GM06990 (cell line): ENCODE data around the gene TRERF1.

ENCODE experiments used
- DNase-seq: peaks from one replicate; pipeline ENCODE4 v3.0.0-alpha.2; 2011; ENCODE audit not compliant: insufficient read length; ENCODE audit errors: extremely low read depth
- H3K27me3 ChIP-seq: replicated peaks from 2 replicates; pipeline ENCODE4 v1.6.0; 2011; ENCODE audit warnings: low read length; ENCODE audit not compliant: control insufficient read depth, insufficient read depth
- H3K36me3 ChIP-seq: 2 replicates; pipeline ENCODE4 v1.5.1; 2011; ENCODE audit warnings: low read length; ENCODE audit not compliant: control insufficient read depth, insufficient read depth
- H3K4me3 ChIP-seq: replicated peaks from 2 replicates; pipeline ENCODE4 v1.5.1; 2011; ENCODE audit warnings: low read depth, mild to moderate bottlenecking, control low read depth, low read length
- CTCF ChIP-seq: IDR thresholded peaks from 2 replicates; pipeline ENCODE4 v1.5.1; 2011; ENCODE audit warnings: low read length, control low read depth, mild to moderate bottlenecking, inconsistent platforms; ENCODE audit not compliant: insufficient read depth, poor library complexity, severe bottlenecking

TRERF1 gene

GRCh38 chr6:42462474-42462972, 10.8 kb upstream of the TRERF1 start:
- Histone ChIP-seq H3K36me3 (no peaks in the 10 kb centered on the region), H3K4me3 (no peak overlapping the region)
- TF ChIP-seq CTCF = no peak

GRCh38 chr6:42460883-42461282, 9.2 kb upstream of the TRERF1 start:
- no peak overlapping the region for H3K4me3 ChIP-seq
- no peaks in the 10 kb centered on the region for H3K36me3 ChIP-seq
- TF ChIP-seq CTCF = no peak
- DNase-seq = no peak
- no peaks in the 10 kb centered on the region for H3K27me3 ChIP-seq

More at GRCh38 chr6:42462474-42462972, 10.8 kb upstream of the TRERF1 start:
- DNase-seq = no peak
- H3K27me3 ChIP-seq = no peaks in the 10 kb centered on the region

- DNase-seq = no peak
- no peaks in the 10 kb centered on the region for H3K36me3 ChIP-seq
- no peaks in the 10 kb centered on the region for H3K27me3 ChIP-seq
- no peak for TF ChIP-seq CTCF
- H3K4me3 ChIP-seq = no peak overlapping the region
Measured at GRCh38 chr6:42459888-42460287, 8.2 kb upstream of the TRERF1 start.

- Histone ChIP-seq H3K27me3 (no peaks in the 10 kb centered on the region), H3K4me3 (no peak overlapping the region), H3K36me3 (no peaks in the 10 kb centered on the region)
- no peak for DNase-seq
- TF ChIP-seq CTCF = no peak
Measured at GRCh38 chr6:42454428-42454791, 2.7 kb upstream of the TRERF1 start.

GRCh38 chr6:42453654-42454427, 2.1 kb upstream of the TRERF1 start:
- peak; percentile 42 for DNase-seq
- Histone ChIP-seq H3K27me3 (no peaks in the 10 kb centered on the region), H3K36me3 (no peaks in the 10 kb centered on the region), H3K4me3 (peak overlapping the region; percentile 74)
- no peak for TF ChIP-seq CTCF
